Common myeloid progenitor, CD34-positive (primary cell): ENCODE data around the gene CEP135.
"Not testable (repeated sequence)": the region's sequence is repeated elsewhere in the genome, so short reads cannot be mapped to it uniquely, and the experiment has no call there.

Source experiments
- CTCF ChIA-PET: fragments of 350-600 bp; sonication (Branson Sonifier 250); formaldehyde crosslinking; loops from one replicate; lab custom pipeline; 2021; ENCODE audit warnings: antibody characterized with exemption; lab: Charles Lee
- POLR2A ChIA-PET: fragments of 350-600 bp; sonication (Branson Sonifier 250); formaldehyde crosslinking; loops from one replicate; lab custom pipeline; 2021; ENCODE audit warnings: antibody characterized with exemption; lab: Charles Lee
- DNase-seq, 3 donors: peaks; one replicate each; pipeline versions ENCODE4 v3.0.0 to v3.0.0-alpha.2; 2013
- H3K27ac ChIP-seq, 2 experiments: 1 replicate in 1 of 2; 2 replicates in 1 of 2; pipeline ENCODE4 v1.7.0; 2013; ENCODE audit warnings: inconsistent platforms in 2 of 2, low read length in 2 of 2, mild to moderate bottlenecking in 2 of 2, low read depth in 1 of 2, moderate library complexity in 1 of 2; ENCODE audit not compliant: severe bottlenecking in 2 of 2, insufficient read depth in 1 of 2, poor library complexity in 1 of 2
- H3K27me3 ChIP-seq, 5 experiments: replicated peaks in 2 of 5; 1 replicate in 3 of 5; 2 replicates in 2 of 5; pipeline versions ENCODE4 v1.6.1 to v1.7.0; 2013; ENCODE audit warnings: low read length in 4 of 5, mild to moderate bottlenecking in 2 of 5, moderate library complexity in 2 of 5, inconsistent platforms in 1 of 5; ENCODE audit not compliant: insufficient read depth in 5 of 5, control insufficient read depth in 4 of 5
- H3K36me3 ChIP-seq, 4 experiments: 1 replicate in 2 of 4; 2 replicates in 2 of 4; pipeline versions ENCODE4 v1.6.1 to v1.7.0; 2013; ENCODE audit warnings: low read length in 3 of 4, control low read depth in 1 of 4, mild to moderate bottlenecking in 1 of 4; ENCODE audit not compliant: control insufficient read depth in 4 of 4, insufficient read depth in 4 of 4
- H3K4me1 ChIP-seq, 4 experiments: 1 replicate in 3 of 4; 2 replicates in 1 of 4; pipeline versions ENCODE4 v1.6.1 to v1.7.1; 2013; ENCODE audit warnings: low read length in 3 of 4, mild to moderate bottlenecking in 3 of 4, control low read depth in 1 of 4, inconsistent platforms in 1 of 4, moderate library complexity in 1 of 4; ENCODE audit not compliant: control insufficient read depth in 4 of 4, insufficient read depth in 4 of 4; ENCODE audit errors: control extremely low read depth in 1 of 4
- H3K4me3 ChIP-seq, 7 experiments: 1 replicate in 4 of 7; 2 replicates in 3 of 7; pipeline versions ENCODE4 v1.5.1 to v1.7.0; 2013; ENCODE audit warnings: mild to moderate bottlenecking in 7 of 7, low read length in 6 of 7, moderate library complexity in 6 of 7, inconsistent platforms in 2 of 7, low read depth in 2 of 7, control low read depth in 1 of 7; ENCODE audit not compliant: insufficient read depth in 4 of 7, control insufficient read depth in 1 of 7; ENCODE audit errors: extremely low read depth in 1 of 7
- H3K9me3 ChIP-seq, 5 experiments: 1 replicate in 4 of 5; 2 replicates in 1 of 5; pipeline versions ENCODE4 v1.6.1 to v1.7.1; 2013; ENCODE audit warnings: low read length in 4 of 5, mild to moderate bottlenecking in 2 of 5, inconsistent platforms in 1 of 5, low read depth in 1 of 5, moderate library complexity in 1 of 5; ENCODE audit not compliant: control insufficient read depth in 4 of 5, insufficient read depth in 2 of 5; ENCODE audit errors: control extremely low read depth in 1 of 5
- WGBS: methylation state at CpG from one replicate; pipeline ENCODE4 v1.1.5; 2013; ENCODE audit not compliant: insufficient coverage; 5-methylcytosine and 5-hydroxymethylcytosine counted together

CEP135 gene

DNA sequence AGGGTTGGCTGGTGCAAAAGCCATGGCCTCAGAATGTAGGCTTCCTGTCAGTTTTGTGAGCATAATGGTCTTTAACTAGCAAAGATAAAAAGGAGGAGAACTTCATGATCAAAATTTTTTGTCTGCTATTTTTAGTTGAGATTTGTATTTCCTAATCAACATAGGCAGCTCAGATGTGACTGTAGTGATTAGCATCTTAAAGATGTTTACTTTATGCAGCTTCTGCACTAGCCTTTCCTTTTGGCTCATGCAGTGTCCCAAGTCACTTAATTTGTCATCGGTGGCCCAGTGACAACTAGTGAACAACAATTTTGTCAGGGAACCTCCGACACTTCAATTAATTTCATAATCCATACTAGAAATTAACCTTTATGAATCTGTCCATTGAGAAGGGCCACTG is 109.8 kb downstream of the CEP135 start:
- WGBS: 100% methylated on average over 1 of the region's 2 CpGs
- ChIA-PET CTCF (no interaction called here), POLR2A (no interaction called here)
- Histone ChIP-seq H3K27me3 (no peaks in the 10 kb centered on the region), H3K4me3 (no peak overlapping the region), H3K27ac (peak overlapping the region in 1 of 2 experiments; percentile 8), H3K9me3 (no peaks in the 10 kb centered on the region), H3K36me3 (peaks cover 2 to 22% (median 12%) of the 10 kb centered on the region in 4 experiments), H3K4me1 (peaks cover 0 to 16% (median 4%) of the 10 kb centered on the region in 4 experiments)
- no peak for DNase-seq

DNA sequence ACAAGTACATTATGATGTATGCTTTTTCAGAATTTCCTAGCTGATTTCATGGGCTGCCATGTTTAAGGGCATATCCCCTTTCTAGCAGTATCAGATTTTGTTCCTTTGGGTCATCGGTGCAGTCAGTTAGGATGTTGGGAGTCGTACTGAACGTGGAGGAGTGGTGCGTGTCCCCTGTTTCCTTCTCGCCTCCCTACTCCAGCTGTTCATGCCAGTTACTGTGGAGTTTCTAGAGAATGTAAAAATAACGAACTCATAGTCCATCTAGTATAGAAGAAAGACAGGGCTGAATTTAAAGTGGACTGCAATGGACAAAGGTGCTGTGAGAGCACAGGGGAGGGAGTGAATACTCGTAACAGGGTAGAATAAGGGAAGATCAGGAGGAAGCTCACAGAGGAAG is 111.3 kb downstream of the CEP135 start:
- DNase-seq: no peak
- Histone ChIP-seq H3K4me3 (no peak overlapping the region), H3K36me3 (peaks cover 5 to 22% (median 15%) of the 10 kb centered on the region in 4 experiments), H3K4me1 (peaks cover 0 to 11% (median 3%) of the 10 kb centered on the region in 4 experiments), H3K27me3 (no peaks in the 10 kb centered on the region), H3K9me3 (no peaks in the 10 kb centered on the region), H3K27ac (no peak overlapping the region)
- 99% methylated on average over 6 of the region's 7 CpGs for WGBS
- POLR2A ChIA-PET: no interaction called here
- CTCF ChIA-PET: interaction anchor here (1.0 to 1.8 kb wide), 2 partner anchors 9 to 14 kb away, joined by 3 to 13 read pairs; no protein-coding TSS in a partner anchor

DNA sequence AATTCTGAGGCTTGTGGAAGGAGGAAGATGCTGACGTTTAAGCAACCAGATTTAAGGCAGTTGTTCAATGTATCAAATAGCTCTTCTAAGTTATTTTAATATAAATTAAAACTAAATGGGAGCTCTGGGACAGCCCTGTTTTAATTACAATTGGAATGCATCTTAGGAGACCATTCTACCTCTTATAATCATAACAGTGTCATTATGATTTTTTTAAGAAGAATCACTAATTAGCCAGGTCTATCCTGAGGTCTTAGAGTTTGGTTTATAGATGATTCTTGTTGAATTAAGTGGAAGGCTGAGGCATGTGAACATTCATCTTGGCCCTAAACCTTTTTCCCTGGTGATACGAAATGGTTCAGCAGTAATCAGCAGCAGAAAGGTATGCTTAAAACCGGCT is 113.4 kb downstream of the CEP135 start:
- Histone ChIP-seq H3K4me1 (peaks cover 0 to 4% (median 0%) of the 10 kb centered on the region in 4 experiments), H3K9me3 (no peaks in the 10 kb centered on the region), H3K36me3 (peaks cover 5 to 21% (median 14%) of the 10 kb centered on the region in 4 experiments), H3K27me3 (no peaks in the 10 kb centered on the region), H3K4me3 (no peak overlapping the region), H3K27ac (no peak overlapping the region)
- WGBS: 100% methylated on average over 2 of the region's 3 CpGs
- DNase-seq: no peak
- CTCF ChIA-PET: interaction anchor here (0.9 to 1.0 kb wide), 2 partner anchors 15 to 51 kb away, joined by 3 to 4 read pairs; no protein-coding TSS in a partner anchor
- POLR2A ChIA-PET: no interaction called here

DNA sequence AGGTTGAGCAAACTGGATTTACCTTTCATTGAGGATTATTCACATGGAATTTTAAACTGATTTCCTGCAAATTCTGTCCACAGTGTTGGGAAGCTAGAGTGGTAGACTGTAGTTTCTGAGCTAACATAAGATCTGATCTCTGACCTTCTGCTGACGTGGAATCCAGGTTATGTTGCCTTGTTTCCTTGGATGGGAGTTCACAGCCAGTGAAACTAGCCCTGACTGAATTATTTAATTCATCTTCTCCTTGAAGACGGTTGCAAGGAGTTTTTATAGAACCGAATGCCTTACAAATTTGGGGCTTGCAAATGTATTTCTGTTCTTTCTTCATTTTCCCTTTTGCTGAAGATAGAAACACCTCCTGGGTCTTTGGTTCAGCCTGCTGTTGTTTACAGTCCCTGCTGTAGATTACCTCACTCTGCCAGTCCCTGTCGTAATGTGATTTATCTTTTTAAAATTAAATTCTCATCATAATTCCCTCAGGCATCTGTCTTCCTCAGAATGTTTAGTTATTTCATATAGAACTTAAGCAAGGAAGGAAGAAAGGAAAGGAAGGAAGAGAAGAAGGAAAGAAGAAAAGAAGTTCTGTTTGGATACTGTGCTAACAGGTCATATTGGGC is 113.9 kb downstream of the CEP135 start:
- peaks cover 0 to 4% (median 0%) of the 10 kb centered on the region in 4 experiments for H3K4me1 ChIP-seq
- no peak overlapping the region for H3K27ac ChIP-seq
- CTCF ChIA-PET: interaction anchor here (0.9 to 1.0 kb wide), 2 partner anchors 15 to 51 kb away, joined by 3 to 4 read pairs; no protein-coding TSS in a partner anchor
- WGBS: 100% methylated on average over 3 of the region's 4 CpGs
- POLR2A ChIA-PET: no interaction called here
- H3K9me3 ChIP-seq: no peaks in the 10 kb centered on the region
- DNase-seq: no peak
- H3K36me3 ChIP-seq: peaks cover 5 to 21% (median 13%) of the 10 kb centered on the region in 4 experiments
- H3K27me3 ChIP-seq: no peaks in the 10 kb centered on the region
- H3K4me3 ChIP-seq: no peak overlapping the region

DNA sequence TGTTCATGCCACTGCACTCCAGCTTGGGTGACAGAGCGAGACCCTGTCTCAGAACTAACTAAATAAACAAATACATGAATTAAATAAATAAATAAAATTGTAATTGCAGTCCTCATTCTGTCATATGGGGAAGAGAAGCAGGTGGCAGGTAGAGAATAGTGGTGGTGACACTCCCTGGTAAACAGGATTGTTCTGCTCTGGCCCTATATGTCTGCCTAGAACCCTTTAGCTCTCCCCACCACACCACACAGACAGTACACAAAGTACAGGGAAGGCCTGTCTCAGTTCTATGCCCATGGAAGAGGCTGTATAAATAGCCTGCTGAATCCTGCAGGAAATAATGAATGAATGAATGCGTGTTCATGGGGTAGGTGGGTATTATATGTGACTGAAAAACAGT is 117.7 kb downstream of the CEP135 start:
- H3K36me3 ChIP-seq: peaks cover 3 to 24% (median 11%) of the 10 kb centered on the region in 4 experiments
- DNase-seq: no peak
- no peaks in the 10 kb centered on the region for H3K4me1 ChIP-seq
- 100% methylated on average over 1 of the region's 2 CpGs for WGBS
- H3K27me3 ChIP-seq: no peaks in the 10 kb centered on the region
- ChIA-PET POLR2A (no interaction called here), CTCF (no interaction called here)
- no peak overlapping the region for H3K4me3 ChIP-seq
- H3K27ac ChIP-seq: no peak overlapping the region
- H3K9me3 ChIP-seq: peaks cover 0 to 12% (median 0%) of the 10 kb centered on the region in 5 experiments

DNA sequence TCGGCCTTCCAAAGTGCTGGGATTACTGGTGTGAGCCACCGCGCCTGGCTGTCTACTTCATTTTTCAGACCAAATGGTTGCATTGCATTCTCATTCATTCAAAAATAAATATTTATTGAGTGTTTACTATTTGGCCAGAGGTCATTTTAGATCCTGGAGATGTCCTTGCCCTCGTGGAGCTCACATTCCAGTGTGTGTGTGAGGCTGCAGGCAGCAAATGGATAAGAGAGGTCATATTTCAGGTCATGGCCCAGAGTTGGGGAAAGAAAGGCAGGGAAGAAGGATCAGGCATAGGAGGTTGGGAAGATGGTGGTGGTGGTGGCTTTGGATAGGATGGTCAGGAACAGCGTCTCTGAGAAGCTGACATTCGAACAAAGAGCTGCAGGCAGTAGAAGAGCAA is 119.1 kb downstream of the CEP135 start:
- Histone ChIP-seq H3K4me1 (no peaks in the 10 kb centered on the region), H3K9me3 (peaks cover 0 to 12% (median 0%) of the 10 kb centered on the region in 5 experiments), H3K27ac (no peak overlapping the region), H3K36me3 (peaks cover 3 to 20% (median 7%) of the 10 kb centered on the region in 4 experiments), H3K27me3 (no peaks in the 10 kb centered on the region), H3K4me3 (no peak overlapping the region)
- 94% methylated on average over 2 of the region's 6 CpGs for WGBS
- ChIA-PET CTCF (no interaction called here), POLR2A (no interaction called here)
- DNase-seq: no peak

DNA sequence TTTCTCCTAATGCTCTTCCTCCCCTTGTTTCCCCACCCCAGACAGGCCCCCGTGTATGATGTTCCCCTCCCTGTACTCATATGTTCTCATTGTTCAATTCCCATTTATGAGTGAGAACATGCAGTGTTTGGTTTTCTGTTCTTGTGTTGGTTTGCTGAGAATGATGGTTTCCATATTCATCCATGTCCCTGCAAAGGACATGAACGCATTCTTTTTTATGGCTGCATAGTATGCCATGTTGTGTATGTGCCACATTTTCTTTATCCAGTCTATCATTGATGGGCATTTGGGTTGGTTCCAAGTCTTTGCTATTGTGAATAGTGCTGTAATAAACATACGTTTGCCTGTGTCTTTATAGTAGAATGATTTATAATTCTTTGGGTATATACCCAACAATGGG is 124.0 kb downstream of the CEP135 start:
- 100% methylated on average over 1 of the region's 3 CpGs for WGBS
- H3K27ac ChIP-seq, POLR2A ChIA-PET, CTCF ChIA-PET, H3K4me3 ChIP-seq, H3K27me3 ChIP-seq, H3K4me1 ChIP-seq, DNase-seq: not testable (repeated sequence)
- Histone ChIP-seq H3K36me3 (peaks cover 2 to 25% (median 10%) of the 10 kb centered on the region in 4 experiments), H3K9me3 (peaks cover 2 to 38% (median 20%) of the 10 kb centered on the region in 5 experiments)
